Measurements from ENCODE around the gene CKM. TPM values are rescaled to one million over a fixed set of nuclear protein-coding genes. Genes with fewer than 3 reads are reported as not detected.

Gene CKM
- total and polyA plus RNA-seq, 2 donors (not counting 1 experiment from before 2014, with no cell fraction given): not detected

- Histone ChIP-seq H3K36me3 (ENCODE audit: control insufficient read depth, insufficient read depth, low read length) (peaks cover 8% of the 10 kb centered on the region), H3K4me1 (ENCODE audit: control insufficient read depth, extremely low read depth, insufficient read depth, low read length) (no peaks in the 10 kb centered on the region), H3K79me2 (ENCODE audit: control insufficient read depth, insufficient read depth, low read length) (peaks cover 15% of the 10 kb centered on the region), H3K27ac (ENCODE audit: insufficient read depth, low read length) (no peak overlapping the region), H3K4me2 (ENCODE audit: extremely low read depth, insufficient read depth, low read length) (no peak overlapping the region), H2AFZ (ENCODE audit: low read length) (no peak overlapping the region), H3K27me3 (ENCODE audit: control insufficient read depth, insufficient read depth, low read length) (no peaks in the 10 kb centered on the region), H3K4me3 (replicated peaks in 1 of 4; ENCODE audit: control extremely low read depth in 1 of 4, insufficient read depth in 1 of 4, low read depth in 3 of 4, low read length in 4 of 4) (no peak overlapping the region), H3K9ac (ENCODE audit: insufficient read depth, low read length) (no peak overlapping the region), H4K20me1 (ENCODE audit: control insufficient read depth, extremely low read depth, insufficient read depth, low read length) (no peaks in the 10 kb centered on the region), H3K9me3 (ENCODE audit: control insufficient read depth, insufficient read depth, low read depth, low read length) (no peaks in the 10 kb centered on the region)
- DNase-seq (ENCODE audit: low read depth in 2 of 2): no peak
- no peak for TF ChIP-seq CTCF (conservative IDR thresholded peaks at IDR 0.05 in 1 of 2, IDR thresholded peaks at IDR 0.05 in 1 of 2; ENCODE audit: low read depth in 1 of 2, low read length in 2 of 2)
- TF ChIP-seq EZH2 (IDR thresholded peaks at IDR 0.05; ENCODE audit: low read length, missing control alignments): no peak
Measured at GRCh38 chr19:45368127-45368526, 45.5 kb upstream of the CKM start.

GRCh38 chr19:45364696-45365095 lies 42.0 kb upstream of the CKM start:
- TF ChIP-seq EZH2 (IDR thresholded peaks at IDR 0.05; ENCODE audit: low read length, missing control alignments): no peak
- no peak for TF ChIP-seq CTCF (conservative IDR thresholded peaks at IDR 0.05 in 1 of 2, IDR thresholded peaks at IDR 0.05 in 1 of 2; ENCODE audit: low read depth in 1 of 2, low read length in 2 of 2)
- H3K4me3 ChIP-seq (replicated peaks in 1 of 4; ENCODE audit: control extremely low read depth in 1 of 4, insufficient read depth in 1 of 4, low read depth in 3 of 4, low read length in 4 of 4): no peak overlapping the region
- DNase-seq (ENCODE audit: low read depth in 2 of 2): no peak

GRCh38 chr19:45363861-45364459 lies 41.3 kb upstream of the CKM start:
- no peak overlapping the region for H3K4me3 ChIP-seq (replicated peaks in 1 of 4; ENCODE audit: control extremely low read depth in 1 of 4, insufficient read depth in 1 of 4, low read depth in 3 of 4, low read length in 4 of 4)
- H3K36me3 ChIP-seq (ENCODE audit: control insufficient read depth, insufficient read depth, low read length): peaks cover 20% of the 10 kb centered on the region
- no peak overlapping the region for H2AFZ ChIP-seq (ENCODE audit: low read length)
- no peaks in the 10 kb centered on the region for H4K20me1 ChIP-seq (ENCODE audit: control insufficient read depth, extremely low read depth, insufficient read depth, low read length)
- no peak overlapping the region for H3K27ac ChIP-seq (ENCODE audit: insufficient read depth, low read length)
- no peak overlapping the region for H3K9ac ChIP-seq (ENCODE audit: insufficient read depth, low read length)
- no peaks in the 10 kb centered on the region for H3K27me3 ChIP-seq (ENCODE audit: control insufficient read depth, insufficient read depth, low read length)
- TF ChIP-seq EZH2 (IDR thresholded peaks at IDR 0.05; ENCODE audit: low read length, missing control alignments): no peak
- no peak for TF ChIP-seq CTCF (conservative IDR thresholded peaks at IDR 0.05 in 1 of 2, IDR thresholded peaks at IDR 0.05 in 1 of 2; ENCODE audit: low read depth in 1 of 2, low read length in 2 of 2)
- H3K4me1 ChIP-seq (ENCODE audit: control insufficient read depth, extremely low read depth, insufficient read depth, low read length): no peaks in the 10 kb centered on the region
- H3K9me3 ChIP-seq (ENCODE audit: control insufficient read depth, insufficient read depth, low read depth, low read length): no peaks in the 10 kb centered on the region
- peaks cover 5% of the 10 kb centered on the region for H3K79me2 ChIP-seq (ENCODE audit: control insufficient read depth, insufficient read depth, low read length)
- no peak for DNase-seq (ENCODE audit: low read depth in 2 of 2)
- no peak overlapping the region for H3K4me2 ChIP-seq (ENCODE audit: extremely low read depth, insufficient read depth, low read length)

More at GRCh38 chr19:45364696-45365095, 42.0 kb upstream of the CKM start:
- Histone ChIP-seq H3K36me3 (ENCODE audit: control insufficient read depth, insufficient read depth, low read length) (peaks cover 18% of the 10 kb centered on the region), H3K27ac (ENCODE audit: insufficient read depth, low read length) (no peak overlapping the region), H4K20me1 (ENCODE audit: control insufficient read depth, extremely low read depth, insufficient read depth, low read length) (no peaks in the 10 kb centered on the region), H3K79me2 (ENCODE audit: control insufficient read depth, insufficient read depth, low read length) (peaks cover 11% of the 10 kb centered on the region), H3K9ac (ENCODE audit: insufficient read depth, low read length) (no peak overlapping the region), H3K4me2 (ENCODE audit: extremely low read depth, insufficient read depth, low read length) (no peak overlapping the region), H3K27me3 (ENCODE audit: control insufficient read depth, insufficient read depth, low read length) (no peaks in the 10 kb centered on the region), H3K4me1 (ENCODE audit: control insufficient read depth, extremely low read depth, insufficient read depth, low read length) (no peaks in the 10 kb centered on the region), H3K9me3 (ENCODE audit: control insufficient read depth, insufficient read depth, low read depth, low read length) (no peaks in the 10 kb centered on the region), H2AFZ (ENCODE audit: low read length) (no peak overlapping the region)

Data from fibroblast of lung (primary cell).